Stomach (tissue), 9 donors: Measurements from ENCODE around the gene TXNL4A. TPM values are rescaled to one million over a fixed set of nuclear protein-coding genes. Genes with fewer than 3 reads are reported as not detected.

Source experiments
- DNase-seq, 2 donors: peaks; one replicate each; pipeline versions ENCODE4 v3.0.0 to v3.0.0-alpha.2; 2013 to 2019
- H3K27ac ChIP-seq, 5 donors: fragments of 200-600 bp in 4 of 5; sonication (generic) in 4 of 5; one replicate each; pipeline ENCODE4 v1.5.1; 2013 to 2019; ENCODE audit warnings: mild to moderate bottlenecking in 1 of 5, moderate library complexity in 1 of 5
- H3K27me3 ChIP-seq, 3 donors: fragments of 200-600 bp; sonication (generic); one replicate each; pipeline ENCODE4 v1.5.1; 2017 to 2019; ENCODE audit warnings: mixed run types in 1 of 3
- H3K36me3 ChIP-seq, 4 donors: fragments of 200-600 bp; sonication (generic); 1 replicate in 3 of 4; 2 replicates in 1 of 4; pipeline ENCODE4 v1.5.1; 2016 to 2019
- H3K4me1 ChIP-seq, 4 donors: fragments of 200-600 bp; sonication (generic); one replicate each; pipeline ENCODE4 v1.5.1; 2016 to 2019
- H3K4me3 ChIP-seq, 4 donors: fragments of 200-600 bp; sonication (generic) in 3 of 4; one replicate each; pipeline ENCODE4 v1.5.1; 2016 to 2019; ENCODE audit warnings: mild to moderate bottlenecking in 1 of 4
- H3K9me3 ChIP-seq, 4 donors: fragments of 200-600 bp; sonication (generic); one replicate each; pipeline ENCODE4 v1.5.1; 2016 to 2019
- CTCF ChIP-seq, 7 experiments: fragments of 450-650 bp in 4 of 7; fragments of 200-600 bp in 3 of 7; sonication (generic) in 3 of 7; IDR thresholded peaks; one replicate each; pipeline ENCODE4 v1.5.1; 2016 to 2019; ENCODE audit warnings: antibody characterized with exemption in 7 of 7, control low read depth in 2 of 7, mild to moderate bottlenecking in 1 of 7
- EP300 ChIP-seq: sonication (generic); formaldehyde crosslinking; IDR thresholded peaks from one replicate; pipeline ENCODE4 v1.6.1; 2017; ENCODE audit warnings: antibody characterized with exemption
- POLR2A ChIP-seq, 4 donors: fragments of 450-650 bp; IDR thresholded peaks; one replicate each; pipeline ENCODE4 v1.6.1; 2016; ENCODE audit warnings: antibody characterized with exemption in 4 of 4, control low read depth in 2 of 4, mild to moderate bottlenecking in 1 of 4, moderate library complexity in 1 of 4
- POLR2AphosphoS5 ChIP-seq, 3 donors: sonication (generic); formaldehyde crosslinking; IDR thresholded peaks; one replicate each; pipeline ENCODE4 v1.6.1; 2016; ENCODE audit warnings: antibody characterized with exemption in 3 of 3
- WGBS, 5 donors: extraction: QIAGEN DNeasy Blood & Tissue Kit in 3 of 5; methylation state at CpG; one replicate each; pipeline versions ENCODE4 v1.1.5 to v1.1.7; 2013 to 2018; 5-methylcytosine and 5-hydroxymethylcytosine counted together
- intact Hi-C: fragments of 100-400 bp; cut with DNase I; formaldehyde crosslinking; loops from one replicate; pipeline ENCODE4 v1.15.1; 2023; ENCODE audit warnings: low total_unique reads
- polyA plus RNA-seq, 3 donors: library from polyadenylated mRNA; stranded (reverse); fragments of 200-250 nt; gene quantifications; one replicate each; pipeline ENCODE4 v1.2.3, GENCODE V29; 2013
- total RNA-seq, 5 donors: library from RNA; depleted of rRNA; stranded (reverse); fragments of >200 nt; gene quantifications; one replicate each; pipeline versions ENCODE4 v1.1.0 to v1.2.3, GENCODE V29; 2014 to 2016
- donor health status: healthy with polysubstance abuse.
- donor health status: Bipolar disorder and iron deficiency.
- donor health status: healthy.

The TXNL4A gene
- total and polyA plus RNA-seq, 8 donors = 12.9 to 146 (median 59.4) TPM

- DNase-seq = no peak
- WGBS, 5 donors = 87 to 90% (median 88%) methylated on average over 12 of the region's 12 CpGs
- Histone ChIP-seq H3K27me3 (no peaks in the 10 kb centered on the region), H3K9me3 (no peaks in the 10 kb centered on the region), H3K27ac (no peak overlapping the region), H3K4me1 (peaks cover 2 to 9% (median 4%) of the 10 kb centered on the region in 4 donors), H3K36me3 (peaks cover 10 to 77% (median 70%) of the 10 kb centered on the region in 4 donors), H3K4me3 (no peak overlapping the region)
- intact Hi-C loops = no loop called here
- no peak for TF ChIP-seq EP300
- no peak for TF ChIP-seq POLR2A (IDR thresholded peaks at IDR 0.05)
- no peak for TF ChIP-seq POLR2AphosphoS5 (IDR thresholded peaks at IDR 0.05)
- no peak for TF ChIP-seq CTCF (IDR thresholded peaks at IDR 0.05)
Observed at GRCh38 chr18:79970419-79971133, 17.8 kb downstream of the TXNL4A start.

- H3K27ac ChIP-seq = peak overlapping the region; percentile 89 to 93 (median 91)
- H3K27me3 ChIP-seq = peaks cover 0 to 5% (median 0%) of the 10 kb centered on the region in 3 donors
- peak; percentile 60 to 82 for DNase-seq
- 7 to 18% (median 12%) methylated on average over 18 to 24 of the region's 24 CpGs for WGBS, 5 donors
- H3K4me3 ChIP-seq = peak overlapping the region; percentile 56 to 69 (median 66)
- intact Hi-C loops = no loop called here
- peaks cover 13 to 62% (median 25%) of the 10 kb centered on the region in 4 donors for H3K4me1 ChIP-seq
- TF ChIP-seq POLR2AphosphoS5 (IDR thresholded peaks at IDR 0.05) (peak in 2 of 3 donors; percentile 35 to 48), EP300 (no peak), CTCF (IDR thresholded peaks at IDR 0.05) (no peak), POLR2A (IDR thresholded peaks at IDR 0.05) (no peak)
- peaks cover 0 to 26% (median 20%) of the 10 kb centered on the region in 4 donors for H3K36me3 ChIP-seq
- no peaks in the 10 kb centered on the region for H3K9me3 ChIP-seq
Observed at GRCh38 chr18:79965119-79965902, 23.1 kb downstream of the TXNL4A start.

GRCh38 chr18:79964330-79965118 is 23.8 kb downstream of the TXNL4A start, which contains the start of gene HSBP1L1:
TSS of gene HSBP1L1 (plus strand) at chr18:79964643. CDS start at chr18:79964736, 93 bp downstream.
- WGBS, 5 donors = 2 to 7% (median 2%) methylated on average over 4 to 73 of the region's 73 CpGs
- H3K4me3 ChIP-seq = peak within 1 kb of the TSS; percentile 56 to 69 (median 66)
- DNase-seq = peak; percentile 87 to 94
- intact Hi-C loops = no loop called here
- H3K9me3 ChIP-seq = no peaks in the 10 kb centered on the region
- peak in 2 of 3 donors; percentile 56 to 63 for TF ChIP-seq POLR2AphosphoS5 (IDR thresholded peaks at IDR 0.05)
- no peak for TF ChIP-seq POLR2A (IDR thresholded peaks at IDR 0.05)
- no peak for TF ChIP-seq EP300
- peak in 4 of 7 experiments; percentile 8 to 40 (median 18) for TF ChIP-seq CTCF (IDR thresholded peaks at IDR 0.05)
- H3K27ac ChIP-seq = peak within 1 kb of the TSS; percentile 89 to 93 (median 91)
- peaks cover 0 to 5% (median 0%) of the 10 kb centered on the region in 3 donors for H3K27me3 ChIP-seq
- peaks cover 0 to 18% (median 13%) of the 10 kb centered on the region in 4 donors for H3K36me3 ChIP-seq
- peaks cover 13 to 67% (median 26%) of the 10 kb centered on the region in 4 donors for H3K4me1 ChIP-seq
